Osteoblast (primary cell): ENCODE data around the gene HSPA1L. TPM values are rescaled to one million over a fixed set of nuclear protein-coding genes. Genes with fewer than 3 reads are reported as not detected.

ENCODE experiments used
- DNase-seq: peaks from one replicate; pipeline ENCODE4 v3.0.0; 2011; ENCODE audit warnings: low spot score, mixed read lengths; ENCODE audit not compliant: insufficient read length; ENCODE audit errors: missing footprints
- H2AFZ ChIP-seq: 2 replicates; pipeline ENCODE4 v1.6.0; 2011; ENCODE audit warnings: mild to moderate bottlenecking, low read length
- H3K27ac ChIP-seq: 2 replicates; pipeline ENCODE4 v1.5.1; 2011; ENCODE audit warnings: mild to moderate bottlenecking, low read depth, low read length, moderate library complexity
- H3K27me3 ChIP-seq: 2 replicates; pipeline ENCODE4 v1.6.0; 2012; ENCODE audit warnings: mild to moderate bottlenecking, control low read depth, inconsistent platforms, low read length, moderate library complexity; ENCODE audit not compliant: insufficient read depth
- H3K36me3 ChIP-seq: 2 replicates; pipeline ENCODE4 v1.5.1; 2011; ENCODE audit warnings: mild to moderate bottlenecking, low read length, control low read depth, moderate library complexity; ENCODE audit not compliant: insufficient read depth
- H3K4me1 ChIP-seq: 2 replicates; pipeline ENCODE4 v1.5.1; 2011; ENCODE audit warnings: mild to moderate bottlenecking, low read length, control low read depth, moderate library complexity; ENCODE audit not compliant: insufficient read depth
- H3K4me2 ChIP-seq: 2 replicates; pipeline ENCODE4 v1.6.0; 2011; ENCODE audit warnings: mild to moderate bottlenecking, low read length; ENCODE audit not compliant: insufficient read depth
- H3K4me3 ChIP-seq: fragments of 200-600 bp; sonication (generic); 3 replicates; pipeline ENCODE4 v1.5.1; 2012; ENCODE audit warnings: mild to moderate bottlenecking, low read length, inconsistent platforms; ENCODE audit not compliant: insufficient read depth
- H3K79me2 ChIP-seq: 2 replicates; pipeline ENCODE4 v1.6.0; 2012; ENCODE audit warnings: mild to moderate bottlenecking, low read length, control low read depth, inconsistent platforms; ENCODE audit not compliant: insufficient read depth
- H3K9me3 ChIP-seq: 2 replicates; pipeline ENCODE4 v1.5.1; 2011; ENCODE audit warnings: low read depth, low read length, control low read depth
- H4K20me1 ChIP-seq: 2 replicates; pipeline ENCODE4 v1.6.0; 2012; ENCODE audit warnings: mild to moderate bottlenecking, low read length, control low read depth; ENCODE audit not compliant: insufficient read depth
- CTCF ChIP-seq: IDR thresholded peaks from 2 replicates; pipeline ENCODE4 v1.5.1; 2011; ENCODE audit warnings: mild to moderate bottlenecking, low read depth, low read length, moderate library complexity; ENCODE audit errors: extremely low read depth
- total RNA-seq: library from RNA; depleted of rRNA; stranded (reverse); fragments of >200 nt; gene quantifications from 2 replicates; pipeline ENCODE4 v1.2.3, GENCODE V29; 2012

Gene HSPA1L
- total RNA-seq, 1 donor, result 0.72 TPM

GRCh38 chr6:31791324-31792089, 23.6 kb downstream of the HSPA1L start:
- H3K27ac ChIP-seq, result no peak overlapping the region
- no peaks in the 10 kb centered on the region for H3K27me3 ChIP-seq
- no peaks in the 10 kb centered on the region for H4K20me1 ChIP-seq
- no peak overlapping the region for H3K4me2 ChIP-seq
- DNase-seq, result peak; percentile 97
- peaks cover 39% of the 10 kb centered on the region for H3K36me3 ChIP-seq
- H3K9me3 ChIP-seq, result no peaks in the 10 kb centered on the region
- H3K4me1 ChIP-seq, result peaks cover 9% of the 10 kb centered on the region
- H2AFZ ChIP-seq, result no peak overlapping the region
- H3K79me2 ChIP-seq, result peaks cover 36% of the 10 kb centered on the region
- TF ChIP-seq CTCF, result peak; percentile 74
- no peak overlapping the region for H3K4me3 ChIP-seq

DNA sequence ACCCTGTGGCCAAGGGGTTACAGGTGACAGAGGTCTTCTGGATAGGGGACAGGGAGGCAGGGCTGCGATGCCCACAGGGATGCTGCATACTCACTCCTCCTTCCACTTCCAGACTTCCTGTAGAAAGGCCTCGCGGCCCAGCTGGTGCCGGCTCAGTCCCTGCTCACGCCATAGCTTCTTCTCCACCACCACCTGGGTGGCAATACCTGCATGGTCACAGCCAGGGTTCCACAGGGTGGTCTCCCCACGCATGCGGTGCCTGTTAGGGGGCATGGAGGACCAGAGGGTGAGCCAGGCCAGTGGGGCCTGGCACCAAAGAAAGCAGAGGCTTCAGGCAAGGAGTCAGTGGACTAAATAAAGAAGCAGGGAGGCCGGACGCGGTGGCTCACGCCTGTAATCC, 29.6 kb downstream of the HSPA1L start:
- Histone ChIP-seq H3K4me1 (no peaks in the 10 kb centered on the region), H4K20me1 (peaks cover 3% of the 10 kb centered on the region), H3K9me3 (no peaks in the 10 kb centered on the region), H3K79me2 (peaks cover 4% of the 10 kb centered on the region), H3K4me3 (no peak overlapping the region), H3K27ac (no peak overlapping the region), H3K36me3 (peaks cover 63% of the 10 kb centered on the region), H2AFZ (no peak overlapping the region), H3K4me2 (no peak overlapping the region), H3K27me3 (no peaks in the 10 kb centered on the region)
- DNase-seq, result peak; percentile 81
- no peak for TF ChIP-seq CTCF

- DNase-seq, result peak; percentile 63
- H3K79me2 ChIP-seq, result peaks cover 2% of the 10 kb centered on the region
- peaks cover 3% of the 10 kb centered on the region for H4K20me1 ChIP-seq
- no peak overlapping the region for H3K4me3 ChIP-seq
- no peaks in the 10 kb centered on the region for H3K9me3 ChIP-seq
- peaks cover 67% of the 10 kb centered on the region for H3K36me3 ChIP-seq
- no peak overlapping the region for H3K27ac ChIP-seq
- no peak overlapping the region for H2AFZ ChIP-seq
- no peaks in the 10 kb centered on the region for H3K4me1 ChIP-seq
- no peak overlapping the region for H3K4me2 ChIP-seq
- no peak for TF ChIP-seq CTCF
- no peaks in the 10 kb centered on the region for H3K27me3 ChIP-seq
These were observed 30.8 kb downstream of the HSPA1L start for GRCh38 chr6:31784098-31784925.
